ENCODE results near the gene NDUFAB1.
"Not testable (repeated sequence)": the region's sequence is repeated elsewhere in the genome, so short reads cannot be mapped to it uniquely, and the experiment has no call there.

NDUFAB1 gene

DNA sequence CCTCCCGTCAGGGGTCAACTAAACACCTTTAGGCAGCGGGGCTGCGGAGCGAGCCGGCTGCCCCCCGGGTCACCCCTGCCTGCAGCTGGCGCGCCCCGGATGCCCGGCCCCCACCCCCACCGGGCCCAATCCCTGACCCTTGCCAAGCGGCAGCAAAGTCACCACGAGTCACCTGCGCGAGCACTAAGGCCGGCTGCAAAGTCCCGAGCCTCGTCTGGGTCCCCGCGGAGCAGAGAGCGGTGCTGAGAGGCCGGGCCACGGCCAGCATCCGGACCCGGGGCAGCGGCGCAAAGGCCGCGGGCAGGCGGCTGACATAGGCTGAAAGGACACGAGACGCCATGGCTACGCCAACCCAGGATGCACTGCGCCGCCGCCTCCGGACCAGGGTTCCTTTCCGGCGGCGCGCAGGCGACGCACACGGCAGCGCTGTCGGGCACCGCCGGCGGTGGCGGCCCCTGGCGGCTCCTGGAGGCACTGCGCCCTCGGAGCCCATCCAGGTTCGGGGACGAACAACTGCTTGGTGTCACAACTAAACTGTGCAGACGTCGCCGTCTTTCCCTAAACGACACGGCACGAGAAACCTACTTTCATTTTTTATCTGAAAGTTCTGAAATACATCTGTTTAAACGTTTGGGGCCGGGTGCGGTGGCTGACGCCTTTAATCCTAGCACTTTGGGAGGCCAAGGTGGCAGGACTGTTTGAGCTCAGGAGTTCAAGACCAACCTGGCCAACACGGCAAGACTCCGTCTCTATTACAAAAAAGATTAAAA is at the start of gene NDUFAB1:
TSS of gene NDUFAB1 (minus strand) at position 366 of the 770 bp plus-strand sequence. CDS start at position 340, 26 bp downstream.
- DNase-seq (ENCODE audit: low read depth): peak; percentile 80

DNA sequence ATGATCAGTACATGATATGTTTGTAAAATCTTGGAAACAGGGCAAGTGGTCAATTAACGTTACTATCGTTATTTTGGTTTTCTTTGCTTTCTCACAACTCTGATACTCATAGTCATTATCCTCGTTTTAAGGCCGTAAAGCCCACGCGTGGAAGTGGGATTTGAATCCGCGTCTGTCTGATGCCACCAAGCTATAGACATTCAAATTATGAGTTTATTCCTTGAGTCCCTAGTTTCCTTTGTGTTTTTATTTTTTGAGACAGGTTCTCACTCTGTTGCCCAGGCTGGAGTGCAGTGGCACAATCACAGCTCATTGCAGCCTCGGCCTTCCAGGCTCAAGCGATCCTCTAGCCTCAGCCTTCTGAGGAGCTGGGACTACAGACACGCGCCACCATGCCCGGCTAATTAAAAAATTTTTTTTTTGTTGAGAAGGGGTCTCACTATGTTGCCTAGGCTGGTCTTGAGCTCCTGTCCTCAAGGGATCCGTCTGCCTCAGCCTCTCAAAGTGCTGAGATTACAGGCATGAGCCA is 46.2 kb upstream of the NDUFAB1 start:
- DNase-seq (ENCODE audit: low read depth): no peak

DNA sequence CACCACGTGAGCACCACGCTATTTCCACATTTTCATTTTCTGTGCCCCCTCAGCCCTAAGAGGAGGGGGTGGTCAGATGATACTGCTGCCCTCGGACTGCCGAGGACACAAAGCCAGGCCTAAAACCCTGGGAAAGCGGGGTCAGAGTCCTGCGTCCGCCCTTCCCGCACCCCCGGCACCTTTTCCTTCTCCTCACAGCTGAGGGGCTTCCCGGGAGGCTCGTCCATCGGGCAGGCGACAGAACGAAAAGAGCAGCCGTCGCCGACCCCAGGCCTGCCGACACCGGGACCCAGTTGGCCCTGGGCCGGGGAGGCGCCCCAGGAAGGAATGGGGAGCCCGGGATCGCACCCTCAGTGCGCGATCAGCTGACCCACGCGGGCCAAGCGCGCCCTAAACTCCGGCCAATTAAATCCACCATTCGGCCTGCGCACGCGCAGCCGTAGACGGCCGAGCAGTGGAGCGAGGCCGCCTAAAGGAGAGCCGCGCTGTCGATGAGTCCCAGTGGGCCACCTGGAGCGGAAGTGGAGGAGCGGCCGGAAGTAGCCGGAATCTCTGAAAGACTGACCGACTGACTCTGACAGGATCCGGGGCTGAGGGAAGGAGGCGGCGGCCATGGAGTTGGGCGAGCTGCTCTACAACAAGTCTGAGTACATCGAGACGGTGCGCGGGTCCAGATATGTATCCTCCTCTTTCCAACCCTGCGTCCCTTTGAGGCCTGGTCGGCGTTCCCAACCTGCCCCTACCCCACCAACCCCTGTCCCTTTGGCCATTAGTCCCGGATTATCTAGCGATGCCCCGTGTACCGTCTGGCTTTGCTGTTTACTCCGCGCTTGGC is 45.0 kb upstream of the NDUFAB1 start, which contains the start of the genes DCTN5 and PALB2:
TSS of gene DCTN5 (plus strand) at position 536 of the 835 bp plus-strand sequence. CDS start at position 613, 77 bp downstream.
TSS of gene PALB2 (minus strand) at position 380 of the 835 bp plus-strand sequence. CDS start at position 227, 153 bp downstream.
- peak; percentile 74 for DNase-seq (ENCODE audit: low read depth)

DNA sequence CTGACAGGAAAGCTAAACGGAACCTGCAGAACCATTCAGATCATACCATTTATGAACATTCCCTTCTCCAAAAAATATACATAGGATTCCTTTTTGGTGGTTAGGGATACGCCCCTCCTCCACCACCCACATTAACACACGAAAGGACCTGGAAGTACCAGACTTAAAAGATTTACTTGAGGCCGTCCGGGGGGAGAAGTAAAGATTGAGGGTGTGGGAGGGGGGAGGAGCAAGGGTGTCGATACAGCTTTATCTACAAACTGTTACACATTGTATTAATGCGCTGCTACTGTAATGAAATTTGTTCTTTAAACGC is 44.5 kb upstream of the NDUFAB1 start:
- no peak for DNase-seq (ENCODE audit: low read depth)

DNA sequence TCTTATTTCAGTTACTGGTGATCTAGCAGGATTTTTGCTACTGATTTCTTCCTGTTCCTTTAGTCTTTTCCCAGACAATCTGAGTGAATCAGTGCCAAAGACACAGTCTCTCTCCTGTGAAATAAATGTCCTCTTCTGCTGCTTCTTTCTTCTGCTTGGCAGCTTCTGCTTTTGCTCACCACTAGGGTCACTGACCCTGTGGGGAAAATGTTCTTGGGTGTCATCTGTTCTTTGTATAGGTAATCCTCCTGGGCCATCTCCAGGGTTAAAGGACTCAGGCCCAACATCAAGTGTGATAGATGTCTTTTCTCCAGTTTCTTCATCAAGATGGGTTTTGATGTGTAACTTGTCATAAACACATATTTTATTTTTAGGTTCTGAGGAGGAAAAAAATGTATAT is 39.8 kb upstream of the NDUFAB1 start:
- DNase-seq (ENCODE audit: low read depth): no peak

DNA sequence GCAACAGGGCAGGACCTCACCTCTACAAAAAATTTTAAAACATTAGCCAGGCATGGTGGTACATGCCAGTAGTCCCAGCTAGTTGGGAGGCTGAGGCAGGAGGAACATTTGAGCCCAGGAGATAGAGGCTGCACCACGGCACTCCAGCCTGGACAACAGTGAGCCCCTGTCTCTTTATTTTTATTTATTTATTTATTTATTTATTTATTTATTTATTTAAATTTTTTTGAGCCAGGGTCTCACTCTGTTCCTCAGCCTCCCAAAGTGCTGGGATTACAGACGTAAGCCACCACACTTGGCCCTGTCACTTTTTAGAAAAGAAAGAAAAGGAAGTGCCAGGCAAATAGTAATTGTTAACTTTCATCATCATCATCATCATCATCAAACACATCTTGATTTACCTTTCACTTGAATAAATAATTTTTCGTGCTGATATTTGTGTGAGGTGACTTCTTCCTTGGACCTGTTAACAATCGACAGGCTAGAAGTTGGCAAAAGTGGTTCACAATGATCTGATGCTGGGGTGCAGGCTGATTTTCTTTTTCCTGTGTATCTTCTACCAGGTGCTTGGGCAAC is 38.4 kb upstream of the NDUFAB1 start:
- no peak for DNase-seq (ENCODE audit: low read depth)

DNA sequence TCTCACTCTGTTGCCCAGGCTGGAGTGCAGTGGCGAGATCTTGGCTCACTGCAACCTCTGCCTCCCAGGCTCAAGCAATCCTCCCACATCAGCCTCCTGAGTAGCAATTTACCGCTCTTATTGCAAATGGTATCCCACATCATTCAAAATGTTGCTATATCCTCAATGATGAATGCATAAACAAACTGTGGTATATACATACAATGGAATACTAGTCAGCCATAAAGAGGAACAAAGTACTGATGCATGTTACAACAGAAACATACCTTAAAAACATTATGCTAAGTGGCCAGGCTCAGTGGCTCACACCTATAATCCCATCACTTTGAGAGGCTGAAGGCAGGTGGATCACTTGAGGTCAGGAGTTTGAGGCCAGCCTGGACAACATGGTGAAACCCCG is 35.8 kb upstream of the NDUFAB1 start:
- DNase-seq (ENCODE audit: low read depth): not testable (repeated sequence)

DNA sequence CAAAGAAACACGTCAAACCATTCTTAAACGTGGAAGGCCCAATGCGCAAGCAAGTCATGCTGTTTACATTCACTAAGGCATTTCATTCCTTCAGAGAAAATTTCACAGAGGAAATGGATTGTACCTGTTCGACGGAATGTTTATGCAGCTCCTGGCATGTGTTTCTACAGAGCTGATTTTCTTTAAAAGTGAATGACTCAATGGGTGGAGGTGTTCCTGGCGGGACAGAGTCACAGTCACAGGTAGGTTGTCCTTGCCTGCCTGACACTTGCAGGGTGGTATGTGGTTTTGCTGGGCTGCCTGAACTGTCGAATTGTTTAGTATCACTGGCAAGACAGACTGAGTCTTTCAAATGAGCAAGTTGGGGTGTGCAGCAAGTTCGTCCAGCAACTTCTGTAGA is 33.4 kb upstream of the NDUFAB1 start:
- DNase-seq (ENCODE audit: low read depth): no peak

DNA sequence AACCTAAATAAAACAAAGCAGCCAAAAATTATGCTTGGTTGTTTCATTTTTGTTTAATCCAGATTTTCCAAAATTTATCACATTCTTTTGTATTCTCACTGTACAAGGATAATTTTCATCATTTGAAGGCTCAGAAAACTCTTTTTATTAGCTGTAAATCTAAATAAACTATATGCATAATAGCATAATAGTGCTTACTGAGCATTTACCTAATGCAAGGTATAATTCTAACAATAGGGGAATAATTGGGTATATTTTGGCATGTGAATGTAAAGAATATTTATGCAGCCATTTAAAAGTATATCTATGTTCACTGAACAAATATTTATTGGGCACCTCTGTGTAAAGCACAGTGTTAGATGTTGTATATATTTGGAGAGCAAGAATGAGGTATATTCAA is 28.0 kb upstream of the NDUFAB1 start:
- DNase-seq (ENCODE audit: low read depth): no peak

DNA sequence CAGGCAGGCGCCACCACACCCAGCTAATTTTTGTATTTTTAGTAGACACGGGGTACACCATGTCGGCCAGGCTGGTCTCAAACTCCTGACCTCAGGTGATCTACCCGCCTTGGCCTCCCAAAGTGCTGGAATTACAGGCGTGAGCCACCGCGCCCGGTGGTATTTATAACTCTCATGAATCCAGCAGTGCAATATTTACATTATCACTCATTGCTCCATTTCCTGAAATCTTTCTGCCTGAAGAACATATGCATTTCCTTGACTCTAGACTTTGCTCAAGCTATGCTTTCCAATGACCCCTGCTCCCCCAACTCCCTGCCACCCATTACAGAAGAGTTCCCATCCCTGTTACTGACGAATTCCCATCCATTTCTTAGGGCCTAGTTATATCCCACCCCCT is 19.7 kb upstream of the NDUFAB1 start:
- no peak for DNase-seq (ENCODE audit: low read depth)

DNA sequence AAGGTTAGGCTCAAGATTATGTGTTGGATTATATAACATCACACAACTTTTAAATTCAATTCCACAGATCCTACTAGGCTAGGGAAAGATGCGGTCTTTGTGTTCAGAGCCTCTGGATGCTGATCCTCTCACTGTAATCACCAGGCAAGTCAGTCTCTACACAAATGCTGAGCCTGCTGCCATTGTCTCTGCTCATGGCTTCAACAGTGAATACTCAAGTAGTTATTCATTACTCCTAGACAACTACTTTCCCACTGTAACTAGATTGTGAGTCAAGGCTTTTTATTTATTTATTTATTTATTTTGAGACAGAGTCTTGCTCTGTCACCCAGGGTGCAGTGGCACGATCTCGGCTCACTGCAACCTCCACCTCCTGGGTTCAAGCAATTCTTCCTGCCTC is 15.8 kb upstream of the NDUFAB1 start:
- no peak for DNase-seq (ENCODE audit: low read depth)

DNA sequence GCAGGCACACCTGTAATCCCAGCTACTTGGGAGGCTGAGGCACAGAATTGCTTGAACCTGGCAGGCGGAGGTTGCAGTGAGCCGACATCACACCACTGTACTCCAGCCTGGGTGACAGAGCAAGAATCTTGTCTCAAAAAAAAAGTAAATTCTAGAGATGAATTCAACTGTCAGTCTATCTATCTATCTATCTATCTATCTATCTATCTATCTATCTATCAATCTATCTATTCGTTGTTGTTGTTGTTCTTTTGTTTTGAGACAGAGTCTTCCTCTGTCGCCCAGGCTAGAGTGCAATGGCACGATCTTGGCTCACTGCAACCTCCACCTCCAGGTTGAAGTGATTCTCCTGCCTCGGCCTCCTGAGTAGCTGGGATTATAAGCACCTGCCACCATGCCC is 14.8 kb upstream of the NDUFAB1 start:
- DNase-seq (ENCODE audit: low read depth): not testable (repeated sequence)

DNA sequence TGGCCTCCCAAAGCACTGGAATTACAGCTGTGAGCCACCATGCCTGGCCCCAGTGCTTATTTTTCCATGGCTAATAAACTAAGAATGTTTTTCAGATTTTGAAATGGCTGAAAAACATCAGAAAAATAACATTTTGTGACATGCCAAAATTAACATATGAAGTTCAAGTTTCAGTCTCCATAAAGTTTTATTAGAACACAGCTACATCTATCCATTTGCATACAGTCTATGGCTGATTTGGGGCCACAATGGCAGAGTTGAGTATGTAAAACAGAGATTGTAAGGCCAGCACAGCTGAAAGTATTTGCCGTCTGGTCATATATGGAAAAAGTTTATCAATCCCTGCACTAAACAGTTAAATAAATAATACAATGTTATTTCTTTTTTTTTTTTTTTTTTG is 13.8 kb upstream of the NDUFAB1 start:
- no peak for DNase-seq (ENCODE audit: low read depth)

DNA sequence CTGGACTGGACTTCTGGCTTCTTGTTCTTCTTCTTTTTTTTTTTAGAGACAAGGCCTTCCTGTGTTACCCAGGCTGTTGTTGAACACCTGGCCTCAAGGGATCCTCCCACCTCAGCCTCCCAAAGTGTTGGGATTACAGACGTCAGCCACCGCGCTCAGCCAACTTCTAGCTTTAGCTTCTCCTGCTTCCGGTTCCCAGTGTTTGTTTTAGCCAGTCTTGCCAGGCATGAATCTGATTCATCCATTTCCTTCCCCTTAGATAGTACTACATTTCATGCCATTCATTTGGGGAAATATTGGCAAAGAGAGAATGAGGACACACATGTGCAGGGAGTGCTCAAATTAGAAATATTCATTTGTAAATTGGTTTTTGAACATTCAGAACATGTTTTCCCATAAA is 12.1 kb upstream of the NDUFAB1 start:
- DNase-seq (ENCODE audit: low read depth): no peak

DNA sequence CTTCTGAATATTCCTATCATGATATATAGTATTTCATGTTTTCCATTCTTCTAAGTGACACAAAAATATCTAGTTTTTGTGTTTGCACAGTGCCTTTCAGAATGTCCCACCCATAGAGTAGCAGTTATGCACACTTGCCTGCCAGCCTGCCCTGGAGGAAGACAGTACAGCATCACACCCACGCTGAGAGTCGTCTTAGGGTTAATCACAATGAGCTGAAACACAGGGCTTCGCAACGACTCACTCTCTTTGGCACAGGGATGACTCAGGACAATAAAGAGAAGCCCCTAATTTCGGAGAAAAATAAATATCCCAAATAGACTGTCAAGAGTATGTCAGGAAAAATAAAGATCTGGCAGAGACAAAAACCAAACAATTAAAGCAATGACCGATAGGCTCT is 11.6 kb upstream of the NDUFAB1 start:
- no peak for DNase-seq (ENCODE audit: low read depth)

DNA sequence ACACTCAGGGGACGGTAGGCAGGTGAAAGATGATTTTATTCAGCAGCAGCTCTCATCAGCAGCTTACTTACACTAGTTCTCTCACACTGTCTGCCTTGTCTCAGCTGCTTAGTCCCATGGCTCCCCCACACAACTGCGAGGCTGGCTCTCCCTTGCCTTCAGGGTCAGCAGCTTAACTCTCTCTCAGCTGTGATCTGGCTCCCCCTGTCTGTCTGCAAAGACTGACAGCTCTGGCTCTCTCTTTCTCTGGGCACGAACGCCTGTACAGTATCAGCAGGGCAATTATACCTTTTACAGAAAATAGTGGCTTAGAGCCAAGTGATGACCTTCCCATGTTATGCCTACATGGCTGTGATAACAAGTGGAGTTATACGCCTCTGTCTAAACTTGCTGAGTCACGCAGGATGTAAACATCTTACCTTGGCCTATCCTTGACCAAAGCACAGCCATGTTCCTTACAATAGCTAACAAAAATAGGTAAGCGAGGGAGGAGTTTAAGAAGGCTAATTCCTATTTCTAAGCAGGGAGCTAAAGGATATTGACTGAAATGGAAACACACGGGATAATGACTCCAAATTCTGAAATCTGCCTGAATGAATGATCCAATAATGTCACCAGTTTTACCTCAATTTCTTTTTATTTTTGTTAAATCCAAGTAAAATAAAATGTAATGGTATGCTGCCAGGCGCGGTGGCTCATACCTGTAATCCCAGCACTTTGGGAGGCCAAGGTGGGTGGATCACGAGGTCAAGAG is 1.1 kb upstream of the NDUFAB1 start:
- no peak for DNase-seq (ENCODE audit: low read depth)

DNA sequence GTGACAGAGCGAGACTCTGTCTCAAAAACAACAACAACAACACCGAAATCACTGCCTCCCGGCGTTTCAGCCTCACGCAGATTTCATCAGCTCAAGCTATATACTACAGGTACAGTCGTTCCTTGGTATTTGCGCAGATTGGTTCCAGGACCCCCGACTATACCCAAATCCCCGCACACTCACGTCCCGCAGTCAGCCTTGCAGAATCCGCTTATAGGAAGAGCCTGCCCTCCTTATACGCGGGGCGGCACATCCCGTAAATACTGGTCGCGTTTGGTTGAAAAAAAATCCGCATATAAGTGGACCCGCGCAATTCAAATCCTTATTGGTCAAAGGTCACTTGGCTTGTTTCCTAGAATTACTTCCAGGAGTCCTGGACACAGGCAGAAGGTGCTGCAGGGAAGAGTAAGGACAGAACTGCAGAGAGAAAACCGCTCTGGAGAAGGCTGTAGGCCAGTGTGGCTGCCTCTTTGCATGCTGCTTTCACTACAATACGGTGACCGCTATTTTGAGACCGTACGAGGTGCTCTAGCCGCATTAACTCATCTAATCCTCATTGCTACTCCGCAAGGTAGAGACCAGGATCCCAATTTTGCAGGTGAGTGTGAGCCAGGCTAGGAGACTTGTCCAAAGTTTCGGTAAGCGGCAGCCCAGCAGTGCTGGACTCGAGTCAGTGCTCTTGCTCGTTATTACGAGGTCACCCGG is 718 bp downstream of the NDUFAB1 start:
- no peak for DNase-seq (ENCODE audit: low read depth)

DNA sequence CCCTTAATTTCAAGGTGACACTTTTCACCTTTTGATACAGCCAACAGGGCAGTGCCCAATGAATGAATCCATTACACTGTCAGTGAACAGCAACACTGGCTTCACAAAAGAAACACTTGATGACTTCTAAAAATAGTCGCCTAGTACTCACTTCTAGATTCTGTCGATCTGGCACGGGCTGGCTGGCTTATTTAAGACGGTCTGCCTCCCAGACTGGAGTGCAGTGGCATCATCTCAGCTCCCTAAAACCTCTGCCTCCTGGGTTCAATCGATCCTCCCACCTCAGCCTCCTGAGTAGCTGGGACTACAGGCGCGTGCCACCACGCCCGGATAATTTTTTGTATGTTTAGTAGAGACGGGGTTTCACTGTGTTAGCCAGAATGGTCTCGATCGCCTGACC is 1.9 kb downstream of the NDUFAB1 start:
- DNase-seq (ENCODE audit: low read depth): no peak

DNA sequence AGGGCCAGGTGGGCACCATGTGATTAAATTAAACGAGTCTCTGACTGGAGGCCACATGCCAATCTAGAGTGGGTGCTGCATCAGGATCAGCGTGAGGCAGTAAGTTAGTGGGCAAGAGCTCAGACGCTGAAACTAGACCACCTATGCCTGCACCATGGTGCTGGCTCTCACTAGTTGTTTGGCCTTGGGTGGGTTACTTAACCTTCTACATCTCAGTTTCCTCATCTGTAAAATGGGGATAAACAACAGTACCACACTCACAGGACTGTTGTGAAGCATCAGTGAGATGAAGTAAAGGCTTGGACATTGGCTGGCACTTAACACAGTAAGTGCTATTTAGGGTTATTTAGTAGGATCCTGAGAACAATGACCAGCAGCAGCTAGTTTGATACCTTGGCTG is 5.9 kb downstream of the NDUFAB1 start:
- no peak for DNase-seq (ENCODE audit: low read depth)

DNA sequence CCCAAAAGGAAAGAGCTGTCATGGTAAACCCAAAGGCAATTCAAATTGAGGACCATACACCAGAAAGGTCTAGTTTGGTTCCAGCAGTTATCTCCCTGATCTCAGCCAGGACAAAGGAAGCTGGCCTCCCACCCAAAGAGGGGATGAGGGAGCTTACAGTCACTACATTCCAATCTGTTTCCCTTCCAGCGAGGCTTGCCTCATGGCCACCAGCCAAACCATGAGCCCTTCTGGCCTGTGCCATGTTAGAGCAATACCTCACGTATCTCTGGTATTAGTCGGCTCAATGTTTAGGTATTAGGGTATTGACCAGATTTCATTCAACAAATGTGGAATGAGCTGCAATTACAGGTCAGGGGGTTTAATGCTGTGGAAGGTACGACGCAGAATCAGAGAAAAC is 8.4 kb downstream of the NDUFAB1 start:
- DNase-seq (ENCODE audit: low read depth): no peak
